ENCODE measurements around the gene LIPJ. TPM values are rescaled to one million over a fixed set of nuclear protein-coding genes. Genes with fewer than 3 reads are reported as not detected.

Gene LIPJ
- total RNA-seq, 4 donors from 2014 or later, result 0.09 to 0.15 TPM; not detected in 2

- DNase-seq (no peak), ATAC-seq (peak; percentile 59 to 72)
- TF ChIP-seq CTCF (IDR thresholded peaks at IDR 0.05 in 4 of 5, conservative IDR thresholded peaks at IDR 0.05 in 1 of 5) (no peak), POLR2A (IDR thresholded peaks at IDR 0.05) (no peak)
- H3K4me3 ChIP-seq, result no peak overlapping the region
- in situ Hi-C loops (cut with MboI; ENCODE audit: low sequenced_read_pairs in 4 of 4) (loop anchor here in 2 of 4 donors (10.0 kb wide), 3 partner anchors 126 to 686 kb away; no protein-coding TSS in a partner anchor), intact Hi-C loops (cut with DNase I; ENCODE audit: low total_unique reads) (no loop called here)
- H3K4me1 ChIP-seq, result peaks cover 0 to 16% of the 10 kb centered on the region in 2 donors
- H3K36me3 ChIP-seq, result no peaks in the 10 kb centered on the region
- H3K9me3 ChIP-seq, result no peaks in the 10 kb centered on the region
- H3K27ac ChIP-seq, result peak overlapping the region; percentile 51 to 79 (median 64)
- no peaks in the 10 kb centered on the region for H3K27me3 ChIP-seq
Observed at GRCh38 chr10:88541116-88541626, 45.4 kb upstream of the LIPJ start.

- Histone ChIP-seq H3K27me3 (no peaks in the 10 kb centered on the region), H3K4me1 (peaks cover 0 to 16% of the 10 kb centered on the region in 2 donors), H3K4me3 (no peak overlapping the region), H3K9me3 (no peaks in the 10 kb centered on the region), H3K27ac (peak overlapping the region in 2 of 4 donors; percentile 74 to 79), H3K36me3 (no peaks in the 10 kb centered on the region)
- ATAC-seq (no peak), DNase-seq (no peak)
- in situ Hi-C loops (cut with MboI; ENCODE audit: low sequenced_read_pairs in 4 of 4) (loop anchor here in 2 of 4 donors (10.0 kb wide), 3 partner anchors 128 to 688 kb away; no protein-coding TSS in a partner anchor), intact Hi-C loops (cut with DNase I; ENCODE audit: low total_unique reads) (no loop called here)
- TF ChIP-seq POLR2A (IDR thresholded peaks at IDR 0.05), result no peak
- no peak for TF ChIP-seq CTCF (IDR thresholded peaks at IDR 0.05 in 4 of 5, conservative IDR thresholded peaks at IDR 0.05 in 1 of 5)
Observed at GRCh38 chr10:88542522-88542921, 44.0 kb upstream of the LIPJ start.

- Histone ChIP-seq H3K36me3 (no peaks in the 10 kb centered on the region), H3K4me1 (peaks cover 0 to 6% of the 10 kb centered on the region in 2 donors), H3K27ac (no peak overlapping the region), H3K9me3 (no peaks in the 10 kb centered on the region), H3K27me3 (no peaks in the 10 kb centered on the region), H3K4me3 (no peak overlapping the region)
- DNase-seq, result no peak
- no peak for TF ChIP-seq POLR2A (IDR thresholded peaks at IDR 0.05)
- TF ChIP-seq CTCF (IDR thresholded peaks at IDR 0.05 in 4 of 5, conservative IDR thresholded peaks at IDR 0.05 in 1 of 5), result no peak
- no peak for ATAC-seq
- intact Hi-C loops (cut with DNase I; ENCODE audit: low total_unique reads) (no loop called here), in situ Hi-C loops (cut with MboI; ENCODE audit: low sequenced_read_pairs in 4 of 4) (loop anchor here in 2 of 4 donors (10.0 kb wide), 3 partner anchors 130 to 690 kb away; no protein-coding TSS in a partner anchor)
Observed at GRCh38 chr10:88544140-88544870, 42.3 kb upstream of the LIPJ start.

GRCh38 chr10:88545359-88545758, 41.2 kb upstream of the LIPJ start:
- no peak overlapping the region for H3K4me3 ChIP-seq
- in situ Hi-C loops (cut with MboI; ENCODE audit: low sequenced_read_pairs in 4 of 4) (loop anchor here in 2 of 4 donors (10.0 kb wide), 3 partner anchors 131 to 691 kb away; no protein-coding TSS in a partner anchor), intact Hi-C loops (cut with DNase I; ENCODE audit: low total_unique reads) (no loop called here)
- ATAC-seq, result no peak
- DNase-seq, result no peak
- peaks cover 0 to 6% of the 10 kb centered on the region in 2 donors for H3K4me1 ChIP-seq
- no peaks in the 10 kb centered on the region for H3K27me3 ChIP-seq
- H3K36me3 ChIP-seq, result no peaks in the 10 kb centered on the region
- H3K27ac ChIP-seq, result no peak overlapping the region
- TF ChIP-seq POLR2A (IDR thresholded peaks at IDR 0.05), result no peak
- no peak for TF ChIP-seq CTCF (IDR thresholded peaks at IDR 0.05 in 4 of 5, conservative IDR thresholded peaks at IDR 0.05 in 1 of 5)
- no peaks in the 10 kb centered on the region for H3K9me3 ChIP-seq

All from gastrocnemius medialis (tissue), 4 donors.